DOHH2 (cell line): Measurements from ENCODE around the gene SOBP.

Experiments used
- H3F3A ChIP-seq: fragments of 200-600 bp; sonication (generic), shearing (Covaris generic); 2 replicates; pipeline ENCODE4 v1.6.0; 2016; ENCODE audit warnings: antibody characterized with exemption, mild to moderate bottlenecking; ENCODE audit not compliant: control insufficient read depth, insufficient read depth
- H3K27ac ChIP-seq: fragments of 200-600 bp; sonication (generic); 2 replicates; pipeline ENCODE4 v1.5.1; 2014; ENCODE audit warnings: low read depth, mild to moderate bottlenecking, low read length, moderate library complexity
- H3K27me3 ChIP-seq: fragments of 200-600 bp; sonication (generic); 2 replicates; pipeline ENCODE4 v1.6.1; 2014; ENCODE audit warnings: mild to moderate bottlenecking, low read length, mixed read lengths; ENCODE audit not compliant: control insufficient read depth
- H3K36me3 ChIP-seq: fragments of 200-600 bp; sonication (generic); 2 replicates; pipeline ENCODE4 v1.6.1; 2014; ENCODE audit warnings: mild to moderate bottlenecking, low read length, moderate library complexity, mixed read lengths; ENCODE audit not compliant: control insufficient read depth
- H3K4me1 ChIP-seq: fragments of 200-600 bp; sonication (generic); 2 replicates; pipeline ENCODE4 v1.6.1; 2014; ENCODE audit warnings: mild to moderate bottlenecking, low read length, mixed read lengths; ENCODE audit not compliant: control insufficient read depth
- H3K4me2 ChIP-seq: fragments of 200-600 bp; sonication (generic); 2 replicates; pipeline ENCODE4 v1.6.0; 2014; ENCODE audit warnings: mild to moderate bottlenecking, low read length, moderate library complexity
- H3K4me3 ChIP-seq: fragments of 200-600 bp; sonication (generic); 2 replicates; pipeline ENCODE4 v1.5.1; 2014; ENCODE audit warnings: mild to moderate bottlenecking, low read length, mixed read lengths
- H3K79me2 ChIP-seq: fragments of 200-600 bp; sonication (generic); 2 replicates; pipeline ENCODE4 v1.6.1; 2014; ENCODE audit warnings: mild to moderate bottlenecking, low read length, mixed read lengths; ENCODE audit not compliant: control insufficient read depth
- H3K9me2 ChIP-seq: fragments of 200-600 bp; sonication (generic); replicated peaks from 2 replicates; pipeline ENCODE4 v1.6.1; 2014; ENCODE audit warnings: mild to moderate bottlenecking, low read length, mixed read lengths; ENCODE audit not compliant: control insufficient read depth
- H3K9me3 ChIP-seq: fragments of 200-600 bp; sonication (generic); 2 replicates; pipeline ENCODE4 v1.6.1; 2014; ENCODE audit warnings: antibody characterized with exemption, low read length, mixed read lengths; ENCODE audit not compliant: control insufficient read depth, insufficient read depth
- H4K20me1 ChIP-seq: fragments of 200-600 bp; sonication (generic); 2 replicates; pipeline ENCODE4 v1.6.0; 2014; ENCODE audit warnings: low read depth, mild to moderate bottlenecking, antibody characterized with exemption, low read length, moderate library complexity; ENCODE audit not compliant: control insufficient read depth, insufficient read depth
- EZH2phosphoT487 ChIP-seq: fragments of 200-600 bp; sonication (generic); IDR thresholded peaks from 2 replicates; pipeline ENCODE4 v1.6.1; 2017; ENCODE audit warnings: borderline replicate concordance, mild to moderate bottlenecking, antibody characterized with exemption, low read length, moderate library complexity, mixed read lengths
- TF ChIP-seq, protein P1 (sequence below): fragments of 200-600 bp; sonication (generic); IDR thresholded peaks from one replicate; pipeline ENCODE4 v1.5.1; 2014; ENCODE audit warnings: antibody characterized with exemption, mild to moderate bottlenecking, low read depth, low read length; ENCODE audit not compliant: poor library complexity, severe bottlenecking

Gene SOBP

GRCh38 chr6:107645740-107646139, 155.8 kb downstream of the SOBP start:
- no peak overlapping the region for H3K4me3 ChIP-seq
- no peaks in the 10 kb centered on the region for H4K20me1 ChIP-seq
- H3F3A ChIP-seq: peaks cover 6% of the 10 kb centered on the region
- no peaks in the 10 kb centered on the region for H3K9me3 ChIP-seq
- no peak overlapping the region for H3K4me2 ChIP-seq
- no peaks in the 10 kb centered on the region for H3K79me2 ChIP-seq
- H3K36me3 ChIP-seq: no peaks in the 10 kb centered on the region
- no peak overlapping the region for H3K27ac ChIP-seq
- peaks cover 67% of the 10 kb centered on the region for H3K4me1 ChIP-seq
- no peaks in the 10 kb centered on the region for H3K27me3 ChIP-seq
- TF ChIP-seq, protein P1, sequence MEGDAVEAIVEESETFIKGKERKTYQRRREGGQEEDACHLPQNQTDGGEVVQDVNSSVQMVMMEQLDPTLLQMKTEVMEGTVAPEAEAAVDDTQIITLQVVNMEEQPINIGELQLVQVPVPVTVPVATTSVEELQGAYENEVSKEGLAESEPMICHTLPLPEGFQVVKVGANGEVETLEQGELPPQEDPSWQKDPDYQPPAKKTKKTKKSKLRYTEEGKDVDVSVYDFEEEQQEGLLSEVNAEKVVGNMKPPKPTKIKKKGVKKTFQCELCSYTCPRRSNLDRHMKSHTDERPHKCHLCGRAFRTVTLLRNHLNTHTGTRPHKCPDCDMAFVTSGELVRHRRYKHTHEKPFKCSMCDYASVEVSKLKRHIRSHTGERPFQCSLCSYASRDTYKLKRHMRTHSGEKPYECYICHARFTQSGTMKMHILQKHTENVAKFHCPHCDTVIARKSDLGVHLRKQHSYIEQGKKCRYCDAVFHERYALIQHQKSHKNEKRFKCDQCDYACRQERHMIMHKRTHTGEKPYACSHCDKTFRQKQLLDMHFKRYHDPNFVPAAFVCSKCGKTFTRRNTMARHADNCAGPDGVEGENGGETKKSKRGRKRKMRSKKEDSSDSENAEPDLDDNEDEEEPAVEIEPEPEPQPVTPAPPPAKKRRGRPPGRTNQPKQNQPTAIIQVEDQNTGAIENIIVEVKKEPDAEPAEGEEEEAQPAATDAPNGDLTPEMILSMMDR: no peak
- TF ChIP-seq EZH2phosphoT487: no peak
- no peaks in the 10 kb centered on the region for H3K9me2 ChIP-seq

- no peak overlapping the region for H3K27ac ChIP-seq
- no peak overlapping the region for H3K4me3 ChIP-seq
- no peaks in the 10 kb centered on the region for H4K20me1 ChIP-seq
- no peak overlapping the region for H3K4me2 ChIP-seq
- H3K9me3 ChIP-seq: no peaks in the 10 kb centered on the region
- no peaks in the 10 kb centered on the region for H3K9me2 ChIP-seq
- peaks cover 6% of the 10 kb centered on the region for H3F3A ChIP-seq
- H3K79me2 ChIP-seq: no peaks in the 10 kb centered on the region
- no peaks in the 10 kb centered on the region for H3K27me3 ChIP-seq
- H3K4me1 ChIP-seq: peaks cover 62% of the 10 kb centered on the region
- TF ChIP-seq EZH2phosphoT487: no peak
- TF ChIP-seq, protein P1: no peak
- no peaks in the 10 kb centered on the region for H3K36me3 ChIP-seq
Observed at GRCh38 chr6:107646176-107646575, 156.3 kb downstream of the SOBP start.

GRCh38 chr6:107646776-107647438, 157.0 kb downstream of the SOBP start:
- no peaks in the 10 kb centered on the region for H3K79me2 ChIP-seq
- H3K4me2 ChIP-seq: no peak overlapping the region
- H3K9me2 ChIP-seq: no peaks in the 10 kb centered on the region
- TF ChIP-seq EZH2phosphoT487: no peak
- TF ChIP-seq, protein P1: no peak
- no peaks in the 10 kb centered on the region for H3K9me3 ChIP-seq
- H3K27ac ChIP-seq: no peak overlapping the region
- no peaks in the 10 kb centered on the region for H3K27me3 ChIP-seq
- peaks cover 6% of the 10 kb centered on the region for H3F3A ChIP-seq
- H3K36me3 ChIP-seq: no peaks in the 10 kb centered on the region
- H4K20me1 ChIP-seq: no peaks in the 10 kb centered on the region
- peaks cover 55% of the 10 kb centered on the region for H3K4me1 ChIP-seq
- H3K4me3 ChIP-seq: no peak overlapping the region
